Mesendoderm (in vitro differentiated cells): ENCODE measurements around the gene MGST2.

ENCODE experiments used
- DNase-seq: peaks from one replicate; pipeline ENCODE4 v3.0.0; 2013
- H2AK5ac ChIP-seq: 2 replicates; pipeline ENCODE4 v1.6.1; 2013; ENCODE audit warnings: low read length, inconsistent platforms
- H2BK120ac ChIP-seq: 2 replicates; pipeline ENCODE4 v1.6.1; 2013; ENCODE audit warnings: low read depth, mild to moderate bottlenecking, low read length, moderate library complexity, mixed read lengths
- H2BK15ac ChIP-seq: replicated peaks from 2 replicates; pipeline ENCODE4 v1.6.1; 2013; ENCODE audit warnings: low read depth, mild to moderate bottlenecking, moderate library complexity
- H2BK5ac ChIP-seq: 2 replicates; pipeline ENCODE4 v1.6.1; 2013; ENCODE audit warnings: low read length, inconsistent platforms
- H3K18ac ChIP-seq: 2 replicates; pipeline ENCODE4 v1.6.1; 2013; ENCODE audit warnings: mild to moderate bottlenecking, low read length, mixed read lengths
- H3K23ac ChIP-seq: one replicate; pipeline ENCODE4 v1.6.1; 2013; ENCODE audit warnings: low read length
- H3K27ac ChIP-seq: 2 replicates; pipeline ENCODE4 v1.5.1; 2013; ENCODE audit warnings: low read depth, mild to moderate bottlenecking, inconsistent platforms, low read length, moderate library complexity
- H3K27me3 ChIP-seq: 2 replicates; pipeline ENCODE4 v1.6.1; 2013; ENCODE audit warnings: low read length, control low read depth, mild to moderate bottlenecking, inconsistent platforms; ENCODE audit not compliant: insufficient read depth, poor library complexity
- H3K36me3 ChIP-seq: 2 replicates; pipeline ENCODE4 v1.6.1; 2013; ENCODE audit warnings: low read length, inconsistent platforms; ENCODE audit not compliant: control insufficient read depth, insufficient read depth
- H3K4ac ChIP-seq: one replicate; pipeline ENCODE4 v1.6.1; 2013; ENCODE audit warnings: low read depth, mild to moderate bottlenecking, low read length, moderate library complexity
- H3K4me1 ChIP-seq: 2 replicates; pipeline ENCODE4 v1.6.1; 2013; ENCODE audit warnings: low read depth, low read length, inconsistent platforms; ENCODE audit not compliant: control insufficient read depth
- H3K4me2 ChIP-seq: 2 replicates; pipeline ENCODE4 v1.6.1; 2013; ENCODE audit warnings: low read length
- H3K4me3 ChIP-seq: 2 replicates; pipeline ENCODE4 v1.5.1; 2013; ENCODE audit warnings: mild to moderate bottlenecking, low read length
- H3K56ac ChIP-seq: one replicate; pipeline ENCODE4 v1.6.1; 2013; ENCODE audit warnings: low read length
- H3K79me1 ChIP-seq: 2 replicates; pipeline ENCODE4 v1.6.1; 2013; ENCODE audit warnings: low read length, inconsistent platforms
- H3K79me2 ChIP-seq: 2 replicates; pipeline ENCODE4 v1.6.1; 2013; ENCODE audit warnings: mild to moderate bottlenecking, low read length; ENCODE audit not compliant: control insufficient read depth, insufficient read depth
- H3K9ac ChIP-seq: 2 replicates; pipeline ENCODE4 v1.6.1; 2013; ENCODE audit warnings: low read length, inconsistent platforms
- H4K5ac ChIP-seq: one replicate; pipeline ENCODE4 v1.6.1; 2013; ENCODE audit warnings: low read length
- H4K8ac ChIP-seq: one replicate; pipeline ENCODE4 v1.6.1; 2013; ENCODE audit warnings: low read depth, mild to moderate bottlenecking, control low read depth, low read length, moderate library complexity
- WGBS: extraction: QIAGEN DNeasy Blood & Tissue Kit; methylation state at CpG from one replicate; pipeline ENCODE4 v1.1.7; 2013; ENCODE audit warnings: low lambda C conversion rate, missing lambda C conversion rate; ENCODE audit not compliant: insufficient coverage; ENCODE audit errors: extremely low coverage; 5-methylcytosine and 5-hydroxymethylcytosine counted together

The MGST2 gene

GRCh38 chr4:139738846-139739613 is 73.4 kb downstream of the MGST2 start:
- Histone ChIP-seq H3K27ac (no peak overlapping the region), H2AK5ac (no peak overlapping the region), H3K4ac (no peak overlapping the region), H3K79me2 (no peaks in the 10 kb centered on the region), H3K27me3 (no peaks in the 10 kb centered on the region), H3K56ac (no peak overlapping the region), H3K9ac (no peak overlapping the region), H3K4me2 (no peak overlapping the region), H3K4me1 (peaks cover 15% of the 10 kb centered on the region), H4K8ac (no peak overlapping the region), H3K79me1 (no peaks in the 10 kb centered on the region), H3K36me3 (no peaks in the 10 kb centered on the region), H3K18ac (no peak overlapping the region), H4K5ac (no peak overlapping the region), H3K4me3 (no peak overlapping the region), H2BK120ac (no peak overlapping the region), H3K23ac (no peak overlapping the region), H2BK5ac (no peak overlapping the region), H2BK15ac (no peak overlapping the region)
- DNase-seq, result no peak
- no CpG with 5 or more reads among the region's 2 CpGs for WGBS

- peaks cover 11% of the 10 kb centered on the region for H3K4me1 ChIP-seq
- no CpG with 5 or more reads among the region's 5 CpGs for WGBS
- no peak overlapping the region for H3K4me3 ChIP-seq
- no peak overlapping the region for H3K23ac ChIP-seq
- no peak overlapping the region for H3K4ac ChIP-seq
- no peak overlapping the region for H4K5ac ChIP-seq
- H3K9ac ChIP-seq, result no peak overlapping the region
- no peak overlapping the region for H3K4me2 ChIP-seq
- no peaks in the 10 kb centered on the region for H3K79me1 ChIP-seq
- no peak overlapping the region for H2BK120ac ChIP-seq
- no peak overlapping the region for H4K8ac ChIP-seq
- H3K18ac ChIP-seq, result no peak overlapping the region
- no peak overlapping the region for H2AK5ac ChIP-seq
- H3K27ac ChIP-seq, result no peak overlapping the region
- no peak overlapping the region for H2BK15ac ChIP-seq
- H3K79me2 ChIP-seq, result no peaks in the 10 kb centered on the region
- no peak for DNase-seq
- no peak overlapping the region for H2BK5ac ChIP-seq
- no peaks in the 10 kb centered on the region for H3K36me3 ChIP-seq
- H3K56ac ChIP-seq, result no peak overlapping the region
- no peaks in the 10 kb centered on the region for H3K27me3 ChIP-seq
These were observed 74.5 kb downstream of the MGST2 start for GRCh38 chr4:139740121-139740520.

- Histone ChIP-seq H3K4me2 (no peak overlapping the region), H2BK15ac (no peak overlapping the region), H4K8ac (no peak overlapping the region), H2BK5ac (no peak overlapping the region), H3K4me3 (no peak overlapping the region), H4K5ac (no peak overlapping the region), H3K56ac (no peak overlapping the region), H3K79me1 (no peaks in the 10 kb centered on the region), H2BK120ac (no peak overlapping the region), H3K18ac (no peak overlapping the region), H3K4ac (no peak overlapping the region), H3K4me1 (peaks cover 11% of the 10 kb centered on the region), H3K9ac (no peak overlapping the region), H3K36me3 (no peaks in the 10 kb centered on the region), H3K27me3 (no peaks in the 10 kb centered on the region), H2AK5ac (no peak overlapping the region), H3K79me2 (no peaks in the 10 kb centered on the region), H3K27ac (no peak overlapping the region), H3K23ac (no peak overlapping the region)
- DNase-seq, result peak; percentile 31
- no CpG with 5 or more reads among the region's 10 CpGs for WGBS
These were observed 75.0 kb downstream of the MGST2 start for GRCh38 chr4:139740531-139741041.

GRCh38 chr4:139743027-139743426 is 77.4 kb downstream of the MGST2 start:
- H3K79me2 ChIP-seq, result no peaks in the 10 kb centered on the region
- no peak overlapping the region for H3K9ac ChIP-seq
- H3K4me3 ChIP-seq, result no peak overlapping the region
- no peak overlapping the region for H3K27ac ChIP-seq
- no peak overlapping the region for H3K23ac ChIP-seq
- H3K79me1 ChIP-seq, result no peaks in the 10 kb centered on the region
- no peak overlapping the region for H3K4me2 ChIP-seq
- no peak overlapping the region for H3K18ac ChIP-seq
- no peak overlapping the region for H2BK5ac ChIP-seq
- no peak overlapping the region for H3K56ac ChIP-seq
- H3K36me3 ChIP-seq, result no peaks in the 10 kb centered on the region
- H4K5ac ChIP-seq, result no peak overlapping the region
- no CpG with 5 or more reads among the region's 5 CpGs for WGBS
- no peak for DNase-seq
- H2BK120ac ChIP-seq, result no peak overlapping the region
- no peaks in the 10 kb centered on the region for H3K27me3 ChIP-seq
- H3K4ac ChIP-seq, result no peak overlapping the region
- no peak overlapping the region for H2BK15ac ChIP-seq
- peaks cover 6% of the 10 kb centered on the region for H3K4me1 ChIP-seq
- H2AK5ac ChIP-seq, result no peak overlapping the region
- H4K8ac ChIP-seq, result no peak overlapping the region

- H3K4me3 ChIP-seq, result no peak overlapping the region
- H2BK15ac ChIP-seq, result no peak overlapping the region
- no CpG with 5 or more reads among the region's 1 CpG for WGBS
- H2BK5ac ChIP-seq, result no peak overlapping the region
- peaks cover 6% of the 10 kb centered on the region for H3K4me1 ChIP-seq
- no peak overlapping the region for H3K9ac ChIP-seq
- H3K56ac ChIP-seq, result no peak overlapping the region
- no peak overlapping the region for H4K5ac ChIP-seq
- no peaks in the 10 kb centered on the region for H3K79me1 ChIP-seq
- H4K8ac ChIP-seq, result no peak overlapping the region
- H3K36me3 ChIP-seq, result no peaks in the 10 kb centered on the region
- DNase-seq, result no peak
- no peak overlapping the region for H2AK5ac ChIP-seq
- H3K23ac ChIP-seq, result no peak overlapping the region
- no peak overlapping the region for H3K18ac ChIP-seq
- H3K27me3 ChIP-seq, result no peaks in the 10 kb centered on the region
- H3K4me2 ChIP-seq, result no peak overlapping the region
- no peak overlapping the region for H3K27ac ChIP-seq
- no peaks in the 10 kb centered on the region for H3K79me2 ChIP-seq
- H2BK120ac ChIP-seq, result no peak overlapping the region
- H3K4ac ChIP-seq, result no peak overlapping the region
These were observed 78.6 kb downstream of the MGST2 start for GRCh38 chr4:139744232-139744631.
